Measurements from ENCODE around the gene RHBDD2.

DNA sequence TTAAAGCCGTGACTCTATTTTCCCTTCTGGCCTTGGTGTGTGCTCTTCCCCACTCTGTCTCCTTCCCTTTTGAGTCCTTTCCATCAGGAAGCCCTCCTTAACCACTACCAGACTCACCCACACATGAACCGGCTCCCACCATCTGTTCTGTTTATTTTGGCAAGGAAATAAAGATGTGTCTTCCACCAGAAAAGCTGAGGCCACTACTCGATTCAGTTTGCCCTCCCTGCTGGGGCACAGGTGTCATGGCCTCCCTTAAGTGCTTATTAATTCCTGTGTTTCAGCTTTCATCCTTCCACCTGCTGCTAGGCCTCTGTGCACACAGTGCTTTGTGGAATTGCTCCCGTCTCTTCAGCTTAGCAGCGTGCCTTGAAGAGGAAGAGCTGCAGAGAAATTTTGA lies 52.8 kb downstream of the RHBDD2 start:
- no peak for TF ChIP-seq CTCF (IDR thresholded peaks at IDR 0.05)
- no peak for TF ChIP-seq POLR2A (IDR thresholded peaks at IDR 0.05)

All from right lobe of liver (tissue), 4 donors.